GM15510 (cell line): Measurements from ENCODE around the gene SCYGR4.

Experiments
- POLR2A ChIP-seq: IDR thresholded peaks from 3 replicates; pipeline ENCODE4 v1.6.1; 2011; ENCODE audit warnings: borderline replicate concordance; ENCODE audit not compliant: insufficient read length; ENCODE audit errors: extremely low read depth

The SCYGR4 gene

GRCh38 chr2:227608561-227609338 lies 8.5 kb upstream of the SCYGR4 start:
- no peak for TF ChIP-seq POLR2A

GRCh38 chr2:227610123-227610522 lies 7.2 kb upstream of the SCYGR4 start:
- no peak for TF ChIP-seq POLR2A

- TF ChIP-seq POLR2A: no peak
Observed at GRCh38 chr2:227612546-227613271, 4.6 kb upstream of the SCYGR4 start.

- no peak for TF ChIP-seq POLR2A
Observed at GRCh38 chr2:227613272-227613660, 4.0 kb upstream of the SCYGR4 start.

GRCh38 chr2:227614246-227614645 lies 3.1 kb upstream of the SCYGR4 start:
- TF ChIP-seq POLR2A: no peak

- no peak for TF ChIP-seq POLR2A
Observed at GRCh38 chr2:227614740-227615139, 2.6 kb upstream of the SCYGR4 start, which contains the start of gene SCYGR3. Gene SCYGR3, minus strand, starts transcription at chr2:227614840. Its CDS starts 0 bp downstream, at chr2:227614840.

GRCh38 chr2:227615181-227615580 lies 2.1 kb upstream of the SCYGR4 start:
- no peak for TF ChIP-seq POLR2A

- TF ChIP-seq POLR2A: no peak
Observed at GRCh38 chr2:227615906-227616305, 1.4 kb upstream of the SCYGR4 start.

- no peak for TF ChIP-seq POLR2A
Observed at GRCh38 chr2:227616631-227617030, 667 bp upstream of the SCYGR4 start.

GRCh38 chr2:227623226-227623625 lies 5.9 kb downstream of the SCYGR4 start:
- TF ChIP-seq POLR2A: no peak

- TF ChIP-seq POLR2A: no peak
Observed at GRCh38 chr2:227625420-227625819, 8.1 kb downstream of the SCYGR4 start.

GRCh38 chr2:227626580-227627151 lies 9.4 kb downstream of the SCYGR4 start:
- no peak for TF ChIP-seq POLR2A

- no peak for TF ChIP-seq POLR2A
Observed at GRCh38 chr2:227627769-227628168, 10.5 kb downstream of the SCYGR4 start.

GRCh38 chr2:227629435-227629834 lies 12.1 kb downstream of the SCYGR4 start:
- TF ChIP-seq POLR2A: no peak

GRCh38 chr2:227630322-227630721 lies 13.0 kb downstream of the SCYGR4 start:
- TF ChIP-seq POLR2A: no peak
